ENCODE results near the gene WHRN. TPM values are rescaled to one million over a fixed set of nuclear protein-coding genes. Genes with fewer than 3 reads are reported as not detected.

The WHRN gene
- total RNA-seq, 4 donors from 2014 or later = 3.7 to 13.2 (median 6.0) TPM

DNA sequence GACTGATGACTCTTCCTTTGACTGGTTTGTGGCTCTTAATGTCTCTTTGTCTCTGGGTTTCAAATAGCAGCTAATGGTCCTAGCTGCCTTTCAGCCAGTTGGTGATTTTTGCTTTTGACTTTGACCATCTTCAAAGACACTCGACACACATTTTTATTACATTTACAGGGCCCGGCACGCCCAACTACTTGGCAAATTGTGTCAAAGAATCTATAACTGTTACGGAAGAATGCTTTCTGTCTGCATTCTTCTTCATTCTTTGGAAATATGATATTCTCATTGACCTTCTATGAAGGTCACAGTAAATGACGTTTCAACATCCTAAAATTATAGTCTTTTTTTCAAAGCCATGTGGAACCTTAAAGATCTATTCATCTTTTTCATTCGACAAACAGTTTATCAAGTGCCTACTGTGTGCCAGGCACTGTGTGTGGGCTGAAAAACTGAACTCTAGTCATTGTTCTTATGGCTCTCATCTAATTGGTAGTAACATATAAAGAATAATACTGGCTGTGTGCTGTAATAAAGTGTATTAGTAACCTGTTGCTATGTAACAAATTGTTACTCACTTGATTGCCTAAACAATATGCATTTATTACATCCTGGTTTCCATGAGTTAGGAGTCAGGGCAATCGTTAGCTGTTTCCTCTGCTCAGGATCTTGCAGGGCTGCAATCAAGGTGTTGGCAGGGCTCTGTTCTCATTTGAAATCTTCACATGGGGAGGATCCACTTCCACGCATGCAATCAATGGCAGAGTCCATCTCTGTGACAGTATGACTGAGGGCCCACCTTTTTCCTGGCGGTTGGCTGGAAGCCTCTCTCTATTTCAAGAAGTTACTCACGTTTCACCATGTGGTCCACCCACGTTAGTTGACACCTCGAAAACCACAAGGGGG, 7.0 kb upstream of the WHRN start:
- H3K27me3 ChIP-seq = peaks cover 0 to 29% of the 10 kb centered on the region in 2 donors
- no peak overlapping the region for H3K4me3 ChIP-seq
- H3K27ac ChIP-seq = no peak overlapping the region
- WGBS, 2 donors = 40 to 48% methylated on average over 12 of the region's 12 CpGs
- H3K9me3 ChIP-seq = no peaks in the 10 kb centered on the region
- no peak for DNase-seq (ENCODE audit: low spot score in 2 of 2)
- no peaks in the 10 kb centered on the region for H3K4me1 ChIP-seq
- H3K36me3 ChIP-seq = no peaks in the 10 kb centered on the region
- no peak for TF ChIP-seq EP300 (IDR thresholded peaks at IDR 0.05)
- TF ChIP-seq POLR2A (IDR thresholded peaks at IDR 0.05) = no peak
- TF ChIP-seq, protein P1, sequence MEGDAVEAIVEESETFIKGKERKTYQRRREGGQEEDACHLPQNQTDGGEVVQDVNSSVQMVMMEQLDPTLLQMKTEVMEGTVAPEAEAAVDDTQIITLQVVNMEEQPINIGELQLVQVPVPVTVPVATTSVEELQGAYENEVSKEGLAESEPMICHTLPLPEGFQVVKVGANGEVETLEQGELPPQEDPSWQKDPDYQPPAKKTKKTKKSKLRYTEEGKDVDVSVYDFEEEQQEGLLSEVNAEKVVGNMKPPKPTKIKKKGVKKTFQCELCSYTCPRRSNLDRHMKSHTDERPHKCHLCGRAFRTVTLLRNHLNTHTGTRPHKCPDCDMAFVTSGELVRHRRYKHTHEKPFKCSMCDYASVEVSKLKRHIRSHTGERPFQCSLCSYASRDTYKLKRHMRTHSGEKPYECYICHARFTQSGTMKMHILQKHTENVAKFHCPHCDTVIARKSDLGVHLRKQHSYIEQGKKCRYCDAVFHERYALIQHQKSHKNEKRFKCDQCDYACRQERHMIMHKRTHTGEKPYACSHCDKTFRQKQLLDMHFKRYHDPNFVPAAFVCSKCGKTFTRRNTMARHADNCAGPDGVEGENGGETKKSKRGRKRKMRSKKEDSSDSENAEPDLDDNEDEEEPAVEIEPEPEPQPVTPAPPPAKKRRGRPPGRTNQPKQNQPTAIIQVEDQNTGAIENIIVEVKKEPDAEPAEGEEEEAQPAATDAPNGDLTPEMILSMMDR (IDR thresholded peaks at IDR 0.05) = no peak

DNA sequence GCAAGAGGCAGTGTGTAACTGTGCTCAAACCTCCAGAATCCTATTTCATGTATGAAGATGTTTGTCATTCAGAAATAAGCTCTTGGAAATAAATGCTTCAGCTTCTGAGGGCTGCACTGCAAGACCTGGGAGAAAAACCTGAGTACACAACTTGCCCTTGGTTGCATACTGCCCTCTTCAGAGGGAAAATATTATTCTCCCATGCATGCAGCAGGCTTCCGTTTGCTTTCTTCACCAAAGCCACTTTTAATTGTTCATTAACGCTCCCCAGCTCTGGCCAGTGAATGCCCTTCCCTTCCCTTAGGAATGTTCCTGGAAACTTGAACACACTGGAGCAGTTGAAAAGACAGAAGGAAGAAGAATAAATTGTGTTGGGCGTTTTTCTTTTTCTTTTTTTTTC, 2.5 kb upstream of the WHRN start:
- Histone ChIP-seq H3K36me3 (no peaks in the 10 kb centered on the region), H3K9me3 (peaks cover 0 to 5% (median 0%) of the 10 kb centered on the region in 4 donors), H3K27me3 (peaks cover 0 to 65% of the 10 kb centered on the region in 2 donors), H3K4me1 (peaks cover 0 to 31% (median 7%) of the 10 kb centered on the region in 4 donors), H3K27ac (no peak overlapping the region), H3K4me3 (no peak overlapping the region)
- 9 to 16% methylated on average over 3 of the region's 3 CpGs for whole genome bisulfite sequencing, 2 donors
- TF ChIP-seq POLR2A (IDR thresholded peaks at IDR 0.05) (no peak), EP300 (IDR thresholded peaks at IDR 0.05) (no peak)
- TF ChIP-seq, protein P1 (IDR thresholded peaks at IDR 0.05) = peak in 2 of 5 experiments; percentile 14 to 20
- no peak for DNase-seq (ENCODE audit: low spot score in 2 of 2)

DNA sequence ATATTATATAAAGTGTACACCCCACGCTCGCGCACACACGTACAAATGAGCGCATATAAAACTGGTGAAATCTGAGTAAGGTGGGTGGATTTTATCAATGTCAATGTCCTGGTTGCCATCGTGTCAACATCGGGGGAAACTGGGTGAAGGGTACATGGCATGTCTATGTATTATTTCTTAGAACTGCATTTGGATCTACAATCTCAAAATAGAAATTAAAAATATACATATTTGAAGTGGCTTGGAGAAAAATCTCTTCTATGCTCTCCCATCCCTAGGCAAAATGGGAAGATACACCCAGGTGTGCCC, 763 bp upstream of the WHRN start:
- WGBS, 2 donors = 64 to 68% methylated on average over 7 of the region's 7 CpGs
- no peak for DNase-seq (ENCODE audit: low spot score in 2 of 2)
- Histone ChIP-seq H3K36me3 (no peaks in the 10 kb centered on the region), H3K27ac (peak overlapping the region in 1 of 4 donors; percentile 63), H3K27me3 (peaks cover 0 to 63% of the 10 kb centered on the region in 2 donors), H3K4me1 (peaks cover 0 to 31% (median 7%) of the 10 kb centered on the region in 4 donors), H3K9me3 (peaks cover 0 to 5% (median 0%) of the 10 kb centered on the region in 4 donors), H3K4me3 (peak overlapping the region in 2 of 4 donors; percentile 65 to 72)
- TF ChIP-seq POLR2A (IDR thresholded peaks at IDR 0.05) = no peak
- TF ChIP-seq EP300 (IDR thresholded peaks at IDR 0.05) = no peak
- TF ChIP-seq, protein P1 (IDR thresholded peaks at IDR 0.05) = no peak

DNA sequence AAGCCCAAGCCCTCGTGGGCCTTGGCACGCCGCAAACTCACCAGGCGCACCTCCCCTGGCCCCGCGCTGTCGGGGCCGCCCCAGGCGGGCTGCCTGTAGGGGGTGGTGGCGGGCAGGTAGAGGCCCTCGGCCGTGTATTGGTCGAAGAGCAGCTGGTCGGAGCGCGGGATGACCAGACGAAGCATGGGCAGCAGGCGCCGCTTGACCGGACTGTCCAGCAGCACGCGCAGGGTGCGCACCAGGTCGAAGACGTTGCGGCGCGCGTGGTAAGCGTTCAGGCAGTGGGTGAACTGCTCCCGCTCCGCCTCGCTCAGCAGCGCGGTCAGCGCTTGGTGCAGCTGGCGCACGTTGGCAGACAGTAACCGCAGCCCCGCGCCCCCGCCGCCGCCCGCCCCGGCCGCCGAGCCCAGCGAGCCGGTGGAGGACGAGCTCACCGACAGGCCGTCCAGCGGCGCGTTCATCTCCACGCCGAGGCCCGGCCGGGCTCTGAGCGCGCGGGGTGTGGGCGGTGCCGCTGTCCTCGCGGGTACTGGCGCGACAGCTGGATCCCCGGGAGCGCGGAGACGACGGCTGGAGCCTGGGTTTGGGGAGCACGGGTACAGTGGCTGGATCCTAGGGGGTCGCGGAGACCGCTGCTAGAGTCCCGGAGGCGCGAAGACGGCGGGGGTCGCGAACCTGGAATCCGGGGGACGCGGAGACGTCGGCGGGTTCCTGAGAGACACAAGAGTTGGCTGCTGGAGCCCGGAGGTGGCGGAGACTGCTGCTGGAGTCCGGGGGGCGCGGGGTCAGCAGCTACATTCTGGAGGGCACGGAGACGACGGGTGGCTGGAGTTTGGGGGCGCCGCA, 709 bp downstream of the WHRN start:
- TF ChIP-seq, protein P1 (IDR thresholded peaks at IDR 0.05) = peak in 1 of 5 experiments; percentile 31
- TF ChIP-seq POLR2A (IDR thresholded peaks at IDR 0.05) = no peak
- no peak for TF ChIP-seq EP300 (IDR thresholded peaks at IDR 0.05)
- Histone ChIP-seq H3K4me1 (peaks cover 0 to 31% (median 7%) of the 10 kb centered on the region in 4 donors), H3K27ac (peak overlapping the region in 2 of 4 donors; percentile 56 to 63), H3K4me3 (peak overlapping the region; percentile 37 to 72 (median 56)), H3K36me3 (no peaks in the 10 kb centered on the region), H3K9me3 (peaks cover 0 to 5% (median 0%) of the 10 kb centered on the region in 4 donors), H3K27me3 (peaks cover 0 to 53% of the 10 kb centered on the region in 2 donors)
- 7 to 10% methylated on average over 48 to 50 of the region's 101 CpGs for WGBS, 2 donors
- DNase-seq (ENCODE audit: low spot score in 2 of 2) = peak; percentile 5 to 23

Data from tibial nerve (tissue), 4 donors.